Dedifferentiated amniotic fluid mesenchymal stem cell (primary cell): Measurements from ENCODE around the gene MSRB1.
A peak's percentile ranks its signal among the peaks of the same experiment; 100 is the strongest.
"Not testable (repeated sequence)": the region's sequence is repeated elsewhere in the genome, so short reads cannot be mapped to it uniquely, and the experiment has no call there.

Source experiments
- DNase-seq: peaks from one replicate; pipeline ENCODE4 v3.0.0-alpha.2; 2016; ENCODE audit errors: extremely low spot score

MSRB1 gene

GRCh38 chr16:1960665-1961630 lies 17.9 kb upstream of the MSRB1 start:
- DNase-seq: no peak

- DNase-seq: peak; percentile 76
Observed at GRCh38 chr16:1959269-1960039, 16.5 kb upstream of the MSRB1 start, which contains the start of gene NDUFB10. Gene NDUFB10, plus strand, starts transcription at chr16:1959538. Its CDS starts 87 bp downstream, at chr16:1959625.

GRCh38 chr16:1958715-1959268 lies 15.8 kb upstream of the MSRB1 start:
- DNase-seq: no peak

GRCh38 chr16:1958143-1958491 lies 15.1 kb upstream of the MSRB1 start:
- not testable (repeated sequence) for DNase-seq

DNA sequence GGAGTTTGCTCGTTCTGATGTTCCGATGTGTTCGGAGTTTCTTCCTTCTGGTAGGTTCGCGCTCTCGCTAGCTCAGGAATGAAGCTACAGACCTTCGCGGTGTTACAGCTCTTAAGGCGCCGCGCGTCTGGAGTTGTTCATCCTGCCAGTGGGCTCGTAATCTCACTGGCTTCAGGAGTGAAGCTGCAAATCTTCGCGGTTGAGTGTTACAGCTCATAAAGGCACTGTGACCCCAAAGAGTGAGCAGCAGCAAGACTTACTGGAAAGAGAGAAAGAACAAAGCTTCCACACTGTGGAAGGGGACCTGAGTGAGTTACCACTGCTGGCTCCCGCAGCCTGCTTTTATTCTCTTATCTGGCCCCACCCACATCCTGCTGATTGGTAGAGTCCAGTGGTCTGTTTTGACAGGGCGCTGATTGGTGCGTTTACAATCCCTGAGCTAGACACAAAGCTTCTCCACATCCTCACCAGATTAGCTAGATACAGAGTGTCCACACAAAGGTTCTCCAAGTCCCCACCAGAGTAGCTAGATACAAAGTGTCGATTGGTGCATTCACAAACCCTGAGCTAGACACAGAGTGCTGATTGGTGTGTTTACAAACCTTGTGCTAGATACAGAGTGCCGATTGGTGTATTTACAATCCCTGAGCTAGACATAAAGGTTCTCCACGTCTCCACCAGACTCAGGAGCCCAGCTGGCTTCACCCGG lies 14.6 kb upstream of the MSRB1 start:
- not testable (repeated sequence) for DNase-seq

DNA sequence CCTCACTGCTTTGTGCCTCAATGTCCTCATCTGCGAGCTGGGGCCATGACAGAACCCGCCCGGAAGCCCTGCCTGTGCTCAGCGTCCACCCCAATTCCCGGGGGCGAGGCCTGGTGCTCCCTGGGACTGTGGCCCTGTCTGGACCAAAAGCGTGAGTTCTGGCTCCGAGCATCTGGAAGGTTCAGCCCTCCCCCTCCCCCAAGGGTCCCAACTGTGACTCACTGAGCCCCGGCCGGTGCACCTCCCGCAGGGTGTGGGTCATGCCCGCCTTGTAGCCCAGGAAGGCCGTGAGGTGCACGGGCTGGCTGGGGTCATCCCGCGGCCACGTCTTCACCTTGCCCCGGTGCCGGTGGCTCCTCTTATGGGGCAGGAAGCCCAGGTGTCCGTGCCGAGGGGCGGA lies 10.7 kb upstream of the MSRB1 start:
- no peak for DNase-seq

DNA sequence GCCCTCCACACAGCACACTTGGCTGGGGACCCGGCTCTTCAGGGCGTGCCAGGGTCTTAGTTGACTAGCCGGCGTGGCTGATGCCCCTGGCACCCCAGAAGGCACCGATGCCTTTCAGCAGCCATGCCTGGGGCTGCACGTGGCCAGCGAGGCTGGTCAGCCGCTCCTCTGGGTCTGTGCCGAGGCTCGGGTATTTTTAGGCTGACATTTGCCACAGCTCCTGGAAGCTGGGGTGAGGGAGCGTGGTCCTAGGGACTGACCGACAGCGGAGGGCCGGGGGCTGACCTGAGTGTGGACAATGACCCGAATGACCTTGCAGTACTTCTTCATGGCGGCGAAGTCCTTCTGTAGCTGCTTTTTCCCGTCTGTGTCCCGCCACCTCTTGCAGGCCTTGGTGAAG lies 7.6 kb upstream of the MSRB1 start:
- DNase-seq: no peak

DNA sequence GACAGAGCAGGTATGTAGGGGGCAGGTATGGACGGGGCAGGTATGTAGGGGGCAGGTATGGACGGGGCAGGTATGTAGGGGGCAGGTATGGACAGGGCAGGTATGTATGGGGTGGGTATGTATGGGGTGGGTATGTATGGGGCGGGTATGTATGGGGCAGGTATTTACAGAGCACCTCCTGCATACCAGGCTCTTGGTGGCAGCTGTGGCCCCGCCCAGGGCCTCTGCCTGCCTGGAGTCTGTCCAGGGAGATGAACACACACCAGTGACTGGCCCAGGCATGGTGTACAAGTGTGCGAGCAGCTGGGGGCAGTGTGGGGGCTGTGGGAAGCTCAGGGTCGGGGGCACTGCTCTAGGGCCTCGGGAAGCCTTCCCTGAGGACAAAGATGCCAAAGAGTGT lies 7.0 kb upstream of the MSRB1 start:
- DNase-seq: no peak

DNA sequence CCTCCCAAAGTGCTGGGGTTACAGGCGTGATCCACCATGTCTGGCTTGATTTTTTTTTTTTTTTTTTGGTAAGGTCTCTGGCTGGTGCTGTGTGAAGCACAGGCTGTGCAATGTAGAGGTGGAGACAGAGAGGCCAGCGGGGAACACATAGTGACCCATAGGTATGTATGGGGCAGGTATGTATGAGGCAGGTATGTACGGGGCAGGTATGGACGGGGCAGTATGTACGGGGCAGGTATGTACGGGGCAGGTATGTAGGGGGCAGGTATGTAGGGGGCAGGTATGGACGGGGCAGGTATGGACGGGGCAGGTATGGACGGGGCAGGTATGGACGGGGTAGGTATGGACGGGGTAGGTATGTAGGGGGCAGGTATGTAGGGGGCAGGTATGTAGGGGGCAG lies 6.5 kb upstream of the MSRB1 start:
- DNase-seq: no peak

GRCh38 chr16:1947369-1947670 lies 4.3 kb upstream of the MSRB1 start:
- DNase-seq: no peak

- DNase-seq: no peak
Observed at GRCh38 chr16:1946495-1947368, 3.7 kb upstream of the MSRB1 start.

GRCh38 chr16:1945559-1946391 lies 2.8 kb upstream of the MSRB1 start:
- DNase-seq: no peak

DNA sequence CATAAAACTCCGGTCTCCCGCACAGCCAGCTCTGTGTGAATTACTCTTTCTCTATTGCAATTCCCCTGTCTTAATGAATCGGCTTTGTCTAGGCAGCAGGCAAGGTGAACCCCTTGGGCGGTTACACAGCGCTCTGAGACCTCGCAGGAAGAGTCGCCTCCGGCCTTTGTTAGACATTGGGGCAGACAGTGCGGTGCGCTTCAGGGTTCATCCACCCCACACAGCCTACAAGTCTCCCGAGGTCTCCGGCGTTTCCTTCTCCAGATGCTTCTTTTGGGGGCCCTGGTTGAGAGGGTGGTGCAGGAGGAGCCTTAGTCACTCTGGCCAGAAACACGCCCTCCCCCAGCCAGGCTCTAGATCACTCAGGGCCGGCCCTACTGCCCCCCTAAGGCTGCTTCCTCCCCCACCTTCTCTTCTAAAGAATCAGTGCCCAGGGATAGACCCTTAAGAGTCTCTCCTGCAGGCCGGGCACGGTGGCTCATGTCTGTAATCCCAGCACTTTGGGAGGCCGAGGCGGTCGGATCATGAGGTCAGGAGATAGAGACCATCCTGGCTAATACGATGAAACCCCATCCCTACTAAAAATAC lies 1.7 kb upstream of the MSRB1 start:
- DNase-seq: no peak

GRCh38 chr16:1942047-1942809 lies 771 bp downstream of the MSRB1 start:
- no peak for DNase-seq

DNA sequence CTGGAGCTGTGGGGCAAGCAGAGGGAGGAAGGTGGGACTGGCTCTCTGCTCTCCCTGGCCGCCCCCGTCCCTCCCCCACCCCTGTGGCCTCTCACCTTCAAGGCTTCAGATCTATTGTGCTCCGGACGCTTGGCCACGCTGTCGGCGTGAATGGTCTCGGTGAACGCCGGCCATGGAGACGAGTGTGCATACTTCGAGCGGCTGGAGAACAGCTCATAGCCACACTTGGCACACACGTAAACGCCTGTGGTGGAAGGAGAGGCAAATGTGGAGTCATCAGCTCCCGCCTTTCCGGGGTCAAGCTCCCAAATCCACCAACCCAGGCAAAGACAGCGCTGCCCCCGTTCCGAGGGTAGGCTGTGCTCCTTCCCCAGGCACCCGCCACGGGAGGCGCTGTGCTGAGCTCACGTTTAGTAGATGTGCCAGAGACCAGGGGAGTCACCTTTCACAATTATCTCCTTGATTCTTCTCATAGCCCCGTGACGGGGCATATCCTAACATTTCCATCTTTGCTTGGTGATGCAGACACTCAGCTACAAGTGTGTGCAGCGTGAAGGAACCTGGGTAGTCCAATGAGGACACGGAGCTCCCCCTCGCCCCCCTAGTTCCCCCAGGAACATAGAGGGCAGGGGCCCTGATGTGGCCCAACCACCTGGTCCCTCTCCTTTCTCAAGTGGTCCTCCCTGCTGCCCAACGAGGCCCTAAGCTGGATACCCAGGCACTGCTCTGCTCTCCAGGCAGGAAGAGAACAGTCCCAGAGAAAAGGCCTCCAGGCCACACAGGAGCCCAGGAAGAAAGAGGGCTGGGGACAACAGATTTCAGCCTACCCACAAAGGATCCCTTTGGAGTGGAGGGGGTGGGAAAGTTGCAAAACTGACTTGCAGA lies 1.6 kb downstream of the MSRB1 start:
- no peak for DNase-seq

GRCh38 chr16:1940273-1941161 lies 2.5 kb downstream of the MSRB1 start:
- DNase-seq: no peak

DNA sequence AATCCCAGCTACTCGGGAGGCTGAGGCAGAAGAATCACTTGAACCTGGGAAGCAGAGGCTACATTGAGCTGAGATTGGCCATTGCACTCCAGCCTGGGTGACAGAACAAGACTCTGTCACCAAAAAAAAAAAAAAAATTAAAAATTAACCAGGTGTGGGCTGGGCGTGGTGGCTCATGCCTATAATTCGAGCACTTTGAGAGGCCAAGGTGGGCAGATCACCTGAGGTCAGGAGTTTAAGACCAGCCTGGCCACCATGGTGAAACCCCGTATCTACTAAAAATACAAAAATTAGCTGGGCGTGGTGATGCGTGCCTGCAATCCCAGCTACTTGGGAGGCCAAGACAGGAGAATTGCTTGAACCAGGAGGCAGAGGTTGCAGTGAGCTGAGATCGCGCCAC lies 3.2 kb downstream of the MSRB1 start:
- not testable (repeated sequence) for DNase-seq
